GM23338 (cell line): ENCODE data around the gene KCTD17.

Source experiments
- CTCF ChIP-seq, 2 experiments: fragments of 200-600 bp in 1 of 2; sonication (generic) in 1 of 2; conservative IDR thresholded peaks; 2 replicates each; pipeline versions ENCODE4 v1.5.1 to v1.6.1; 2016 to 2017; ENCODE audit warnings: antibody characterized with exemption in 2 of 2, low read depth in 2 of 2, mild to moderate bottlenecking in 2 of 2, moderate library complexity in 1 of 2
- EZH2 ChIP-seq: fragments of 200-600 bp; sonication (generic); IDR thresholded peaks from one replicate; pipeline ENCODE4 v1.8.0; 2017; ENCODE audit warnings: antibody characterized with exemption, mild to moderate bottlenecking, low read depth; ENCODE audit not compliant: unreplicated experiment
- EZH2phosphoT487 ChIP-seq: fragments of 200-600 bp; sonication (generic); IDR thresholded peaks from one replicate; pipeline ENCODE4 v1.8.1; 2018; ENCODE audit warnings: antibody characterized with exemption; ENCODE audit not compliant: unreplicated experiment
- JUNB ChIP-seq: IDR thresholded peaks from one replicate; pipeline ENCODE4 v1.6.1; 2016; ENCODE audit warnings: antibody characterized with exemption; ENCODE audit not compliant: unreplicated experiment
- REST ChIP-seq: IDR thresholded peaks from one replicate; pipeline ENCODE4 v1.6.1; 2018; ENCODE audit warnings: antibody characterized with exemption; ENCODE audit not compliant: unreplicated experiment

GRCh38 chr22:37010976-37011375 is 40.6 kb upstream of the KCTD17 start:
- no peak for TF ChIP-seq CTCF (conservative IDR thresholded peaks at IDR 0.05; ENCODE audit: low read depth in 2 of 2)
- no peak for TF ChIP-seq EZH2phosphoT487
- no peak for TF ChIP-seq REST
- no peak for TF ChIP-seq JUNB
- no peak for TF ChIP-seq EZH2
